ENCODE results near the gene C1orf21.

The C1orf21 gene

GRCh38 chr1:184425449-184426277 is 38.8 kb downstream of the C1orf21 start:
- Histone ChIP-seq H3K79me2 (ENCODE audit: control insufficient read depth, insufficient read depth, low read length, unreplicated experiment) (peaks cover 2% of the 10 kb centered on the region), H3K4me3 (ENCODE audit: low read depth, low read length) (no peak overlapping the region), H3K27me3 (ENCODE audit: insufficient read depth, low read length) (no peaks in the 10 kb centered on the region), H3K4me1 (ENCODE audit: control insufficient read depth, insufficient read depth, low read length, unreplicated experiment) (no peaks in the 10 kb centered on the region), H3K36me3 (ENCODE audit: insufficient read depth, low read length) (no peaks in the 10 kb centered on the region), H3K27ac (ENCODE audit: low read depth, low read length) (no peak overlapping the region), H2AFZ (ENCODE audit: low read length, unreplicated experiment) (no peak overlapping the region)

GRCh38 chr1:184426278-184426674 is 39.4 kb downstream of the C1orf21 start:
- H3K27ac ChIP-seq (ENCODE audit: low read depth, low read length) = no peak overlapping the region
- no peak overlapping the region for H2AFZ ChIP-seq (ENCODE audit: low read length, unreplicated experiment)
- no peaks in the 10 kb centered on the region for H3K4me1 ChIP-seq (ENCODE audit: control insufficient read depth, insufficient read depth, low read length, unreplicated experiment)
- no peaks in the 10 kb centered on the region for H3K79me2 ChIP-seq (ENCODE audit: control insufficient read depth, insufficient read depth, low read length, unreplicated experiment)
- no peaks in the 10 kb centered on the region for H3K36me3 ChIP-seq (ENCODE audit: insufficient read depth, low read length)
- H3K4me3 ChIP-seq (ENCODE audit: low read depth, low read length) = no peak overlapping the region
- no peaks in the 10 kb centered on the region for H3K27me3 ChIP-seq (ENCODE audit: insufficient read depth, low read length)

- H3K79me2 ChIP-seq (ENCODE audit: control insufficient read depth, insufficient read depth, low read length, unreplicated experiment) = no peaks in the 10 kb centered on the region
- no peaks in the 10 kb centered on the region for H3K27me3 ChIP-seq (ENCODE audit: insufficient read depth, low read length)
- no peaks in the 10 kb centered on the region for H3K4me1 ChIP-seq (ENCODE audit: control insufficient read depth, insufficient read depth, low read length, unreplicated experiment)
- no peak overlapping the region for H3K27ac ChIP-seq (ENCODE audit: low read depth, low read length)
- no peaks in the 10 kb centered on the region for H3K36me3 ChIP-seq (ENCODE audit: insufficient read depth, low read length)
- H3K4me3 ChIP-seq (ENCODE audit: low read depth, low read length) = no peak overlapping the region
- no peak overlapping the region for H2AFZ ChIP-seq (ENCODE audit: low read length, unreplicated experiment)
These were observed 40.9 kb downstream of the C1orf21 start for GRCh38 chr1:184427722-184428121.

- no peak overlapping the region for H3K4me3 ChIP-seq (ENCODE audit: low read depth, low read length)
- H3K79me2 ChIP-seq (ENCODE audit: control insufficient read depth, insufficient read depth, low read length, unreplicated experiment) = no peaks in the 10 kb centered on the region
These were observed 41.8 kb downstream of the C1orf21 start for GRCh38 chr1:184428604-184429003.

GRCh38 chr1:184429335-184429734 is 42.5 kb downstream of the C1orf21 start:
- Histone ChIP-seq H3K79me2 (ENCODE audit: control insufficient read depth, insufficient read depth, low read length, unreplicated experiment) (no peaks in the 10 kb centered on the region), H3K4me1 (ENCODE audit: control insufficient read depth, insufficient read depth, low read length, unreplicated experiment) (no peaks in the 10 kb centered on the region), H3K36me3 (ENCODE audit: insufficient read depth, low read length) (no peaks in the 10 kb centered on the region), H2AFZ (ENCODE audit: low read length, unreplicated experiment) (no peak overlapping the region), H3K27ac (ENCODE audit: low read depth, low read length) (no peak overlapping the region), H3K27me3 (ENCODE audit: insufficient read depth, low read length) (no peaks in the 10 kb centered on the region), H3K4me3 (ENCODE audit: low read depth, low read length) (no peak overlapping the region)

More at GRCh38 chr1:184428604-184429003, 41.8 kb downstream of the C1orf21 start:
- no peak overlapping the region for H2AFZ ChIP-seq (ENCODE audit: low read length, unreplicated experiment)
- H3K4me1 ChIP-seq (ENCODE audit: control insufficient read depth, insufficient read depth, low read length, unreplicated experiment) = no peaks in the 10 kb centered on the region
- no peaks in the 10 kb centered on the region for H3K27me3 ChIP-seq (ENCODE audit: insufficient read depth, low read length)
- H3K36me3 ChIP-seq (ENCODE audit: insufficient read depth, low read length) = no peaks in the 10 kb centered on the region
- H3K27ac ChIP-seq (ENCODE audit: low read depth, low read length) = no peak overlapping the region

GRCh38 chr1:184433956-184434502 is 47.2 kb downstream of the C1orf21 start:
- Histone ChIP-seq H3K27me3 (ENCODE audit: insufficient read depth, low read length) (no peaks in the 10 kb centered on the region), H3K27ac (ENCODE audit: low read depth, low read length) (no peak overlapping the region), H2AFZ (ENCODE audit: low read length, unreplicated experiment) (no peak overlapping the region), H3K4me1 (ENCODE audit: control insufficient read depth, insufficient read depth, low read length, unreplicated experiment) (no peaks in the 10 kb centered on the region), H3K4me3 (ENCODE audit: low read depth, low read length) (no peak overlapping the region), H3K79me2 (ENCODE audit: control insufficient read depth, insufficient read depth, low read length, unreplicated experiment) (no peaks in the 10 kb centered on the region), H3K36me3 (ENCODE audit: insufficient read depth, low read length) (no peaks in the 10 kb centered on the region)

GRCh38 chr1:184437291-184437690 is 50.5 kb downstream of the C1orf21 start:
- H3K4me1 ChIP-seq (ENCODE audit: control insufficient read depth, insufficient read depth, low read length, unreplicated experiment) = no peaks in the 10 kb centered on the region
- H3K27ac ChIP-seq (ENCODE audit: low read depth, low read length) = no peak overlapping the region
- H2AFZ ChIP-seq (ENCODE audit: low read length, unreplicated experiment) = no peak overlapping the region
- H3K36me3 ChIP-seq (ENCODE audit: insufficient read depth, low read length) = no peaks in the 10 kb centered on the region
- no peaks in the 10 kb centered on the region for H3K27me3 ChIP-seq (ENCODE audit: insufficient read depth, low read length)
- no peak overlapping the region for H3K4me3 ChIP-seq (ENCODE audit: low read depth, low read length)
- H3K79me2 ChIP-seq (ENCODE audit: control insufficient read depth, insufficient read depth, low read length, unreplicated experiment) = no peaks in the 10 kb centered on the region

- Histone ChIP-seq H3K79me2 (ENCODE audit: control insufficient read depth, insufficient read depth, low read length, unreplicated experiment) (no peaks in the 10 kb centered on the region), H3K36me3 (ENCODE audit: insufficient read depth, low read length) (no peaks in the 10 kb centered on the region)
These were observed 51.5 kb downstream of the C1orf21 start for GRCh38 chr1:184438363-184438762.

GRCh38 chr1:184442260-184442659 is 55.4 kb downstream of the C1orf21 start:
- Histone ChIP-seq H3K79me2 (ENCODE audit: control insufficient read depth, insufficient read depth, low read length, unreplicated experiment) (no peaks in the 10 kb centered on the region), H3K27ac (ENCODE audit: low read depth, low read length) (no peak overlapping the region), H3K4me3 (ENCODE audit: low read depth, low read length) (no peak overlapping the region), H3K36me3 (ENCODE audit: insufficient read depth, low read length) (no peaks in the 10 kb centered on the region), H3K4me1 (ENCODE audit: control insufficient read depth, insufficient read depth, low read length, unreplicated experiment) (no peaks in the 10 kb centered on the region), H2AFZ (ENCODE audit: low read length, unreplicated experiment) (no peak overlapping the region), H3K27me3 (ENCODE audit: insufficient read depth, low read length) (no peaks in the 10 kb centered on the region)

More at GRCh38 chr1:184438363-184438762, 51.5 kb downstream of the C1orf21 start:
- Histone ChIP-seq H3K4me3 (ENCODE audit: low read depth, low read length) (no peak overlapping the region), H3K27ac (ENCODE audit: low read depth, low read length) (no peak overlapping the region), H3K4me1 (ENCODE audit: control insufficient read depth, insufficient read depth, low read length, unreplicated experiment) (no peaks in the 10 kb centered on the region), H3K27me3 (ENCODE audit: insufficient read depth, low read length) (no peaks in the 10 kb centered on the region), H2AFZ (ENCODE audit: low read length, unreplicated experiment) (no peak overlapping the region)

GRCh38 chr1:184443201-184443600 is 56.4 kb downstream of the C1orf21 start:
- Histone ChIP-seq H3K27ac (ENCODE audit: low read depth, low read length) (no peak overlapping the region), H3K79me2 (ENCODE audit: control insufficient read depth, insufficient read depth, low read length, unreplicated experiment) (no peaks in the 10 kb centered on the region), H2AFZ (ENCODE audit: low read length, unreplicated experiment) (no peak overlapping the region)

GRCh38 chr1:184443624-184444023 is 56.8 kb downstream of the C1orf21 start:
- Histone ChIP-seq H3K79me2 (ENCODE audit: control insufficient read depth, insufficient read depth, low read length, unreplicated experiment) (no peaks in the 10 kb centered on the region), H2AFZ (ENCODE audit: low read length, unreplicated experiment) (no peak overlapping the region), H3K4me3 (ENCODE audit: low read depth, low read length) (no peak overlapping the region), H3K27ac (ENCODE audit: low read depth, low read length) (no peak overlapping the region), H3K4me1 (ENCODE audit: control insufficient read depth, insufficient read depth, low read length, unreplicated experiment) (no peaks in the 10 kb centered on the region), H3K36me3 (ENCODE audit: insufficient read depth, low read length) (no peaks in the 10 kb centered on the region), H3K27me3 (ENCODE audit: insufficient read depth, low read length) (no peaks in the 10 kb centered on the region)

More at GRCh38 chr1:184443201-184443600, 56.4 kb downstream of the C1orf21 start:
- H3K4me3 ChIP-seq (ENCODE audit: low read depth, low read length) = no peak overlapping the region
- H3K4me1 ChIP-seq (ENCODE audit: control insufficient read depth, insufficient read depth, low read length, unreplicated experiment) = no peaks in the 10 kb centered on the region
- H3K36me3 ChIP-seq (ENCODE audit: insufficient read depth, low read length) = no peaks in the 10 kb centered on the region
- no peaks in the 10 kb centered on the region for H3K27me3 ChIP-seq (ENCODE audit: insufficient read depth, low read length)
